ENCODE results near the gene ARGLU1. TPM values are rescaled to one million over a fixed set of nuclear protein-coding genes. Genes with fewer than 3 reads are reported as not detected.
A peak's percentile ranks its signal among the peaks of the same experiment; 100 is the strongest.

ARGLU1 gene
- total RNA-seq, 1 experiment from 2014 or later: 66.5 TPM

DNA sequence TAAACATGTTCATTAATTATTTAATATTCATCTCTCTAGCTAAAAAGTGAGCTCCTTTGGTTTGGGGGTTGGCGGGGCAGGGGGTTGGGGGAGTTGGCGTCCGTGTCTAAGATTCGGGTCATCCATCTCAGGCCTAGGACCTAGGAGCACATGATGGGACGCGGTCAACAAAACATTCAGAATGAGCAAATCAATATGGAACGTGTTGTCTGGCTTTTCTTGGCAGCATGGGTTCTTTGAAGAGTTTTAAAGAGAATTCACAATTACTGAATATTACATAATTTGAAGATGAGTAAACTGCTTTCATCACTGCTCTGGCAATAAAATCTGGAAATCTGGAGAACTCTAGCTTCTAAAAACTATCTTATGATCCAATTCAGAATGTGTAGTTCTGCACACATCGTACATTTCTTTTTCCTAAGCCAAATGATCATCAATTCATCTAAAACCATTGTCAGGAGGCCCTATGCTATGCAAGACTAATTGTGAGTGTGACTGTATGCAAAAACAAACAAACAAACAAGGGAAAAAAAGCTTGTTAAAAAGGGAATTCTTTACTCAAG is 5.4 kb upstream of the ARGLU1 start:
- no TSS peak for BruUV-seq (replicated peaks)
- Histone ChIP-seq H3K9me3 (ENCODE audit: low read depth, low read length, poor library complexity, severe bottlenecking) (no peaks in the 10 kb centered on the region), H3K36me3 (ENCODE audit: insufficient read depth, low read length, poor library complexity, severe bottlenecking) (no peaks in the 10 kb centered on the region), H3K4me1 (ENCODE audit: insufficient read depth, low read length, poor library complexity, severe bottlenecking) (peaks cover 10% of the 10 kb centered on the region), H3K27ac (ENCODE audit: low read depth, low read length, poor library complexity, severe bottlenecking) (no peak overlapping the region), H3K4me3 (ENCODE audit: low read depth, low read length, poor library complexity, severe bottlenecking) (no peak overlapping the region), H3K27me3 (replicated peaks; ENCODE audit: insufficient read depth, low read depth, low read length, poor library complexity) (no peaks in the 10 kb centered on the region)
- POLR2A ChIA-PET (ENCODE audit: low non-redundant PET): no interaction called here
- CTCF ChIA-PET: no interaction called here
- intact Hi-C loops (cut with micrococcal nuclease; ENCODE audit: unreplicated experiment): no loop called here
- TF ChIP-seq EZH2 (IDR thresholded peaks at IDR 0.05; ENCODE audit: borderline replicate concordance, low read depth, low read length, poor library complexity, severe bottlenecking): no peak
- no peak for TF ChIP-seq CTCF (conservative IDR thresholded peaks at IDR 0.05; ENCODE audit: low read depth, low read length)
- DNase-seq (ENCODE audit: low spot score): no peak

GRCh38 chr13:106570299-106570852 is 2.4 kb upstream of the ARGLU1 start:
- H3K4me3 ChIP-seq (ENCODE audit: low read depth, low read length, poor library complexity, severe bottlenecking): no peak overlapping the region
- ChIA-PET POLR2A (ENCODE audit: low non-redundant PET) (interaction anchor here (0.7 kb wide), 1 partner anchor 25 kb away, joined by 4 read pairs; no protein-coding TSS in a partner anchor), CTCF (no interaction called here)
- H3K9me3 ChIP-seq (ENCODE audit: low read depth, low read length, poor library complexity, severe bottlenecking): no peaks in the 10 kb centered on the region
- intact Hi-C loops (cut with micrococcal nuclease; ENCODE audit: unreplicated experiment): no loop called here
- peaks cover 18% of the 10 kb centered on the region for H3K4me1 ChIP-seq (ENCODE audit: insufficient read depth, low read length, poor library complexity, severe bottlenecking)
- BruUV-seq (replicated peaks): no TSS peak
- no peaks in the 10 kb centered on the region for H3K27me3 ChIP-seq (replicated peaks; ENCODE audit: insufficient read depth, low read depth, low read length, poor library complexity)
- no peak overlapping the region for H3K27ac ChIP-seq (ENCODE audit: low read depth, low read length, poor library complexity, severe bottlenecking)
- TF ChIP-seq CTCF (conservative IDR thresholded peaks at IDR 0.05; ENCODE audit: low read depth, low read length) (no peak), EZH2 (IDR thresholded peaks at IDR 0.05; ENCODE audit: borderline replicate concordance, low read depth, low read length, poor library complexity, severe bottlenecking) (no peak)
- no peaks in the 10 kb centered on the region for H3K36me3 ChIP-seq (ENCODE audit: insufficient read depth, low read length, poor library complexity, severe bottlenecking)
- peak; percentile 82 for DNase-seq (ENCODE audit: low spot score)

- BruUV-seq (replicated peaks): no TSS peak
- Histone ChIP-seq H3K9me3 (ENCODE audit: low read depth, low read length, poor library complexity, severe bottlenecking) (no peaks in the 10 kb centered on the region), H3K27ac (ENCODE audit: low read depth, low read length, poor library complexity, severe bottlenecking) (no peak overlapping the region), H3K4me1 (ENCODE audit: insufficient read depth, low read length, poor library complexity, severe bottlenecking) (peaks cover 24% of the 10 kb centered on the region), H3K4me3 (ENCODE audit: low read depth, low read length, poor library complexity, severe bottlenecking) (no peak overlapping the region), H3K36me3 (ENCODE audit: insufficient read depth, low read length, poor library complexity, severe bottlenecking) (no peaks in the 10 kb centered on the region), H3K27me3 (replicated peaks; ENCODE audit: insufficient read depth, low read depth, low read length, poor library complexity) (no peaks in the 10 kb centered on the region)
- TF ChIP-seq EZH2 (IDR thresholded peaks at IDR 0.05; ENCODE audit: borderline replicate concordance, low read depth, low read length, poor library complexity, severe bottlenecking): no peak
- TF ChIP-seq CTCF (conservative IDR thresholded peaks at IDR 0.05; ENCODE audit: low read depth, low read length): no peak
- intact Hi-C loops (cut with micrococcal nuclease; ENCODE audit: unreplicated experiment): no loop called here
- ChIA-PET CTCF (no interaction called here), POLR2A (ENCODE audit: low non-redundant PET) (interaction anchor here (0.7 kb wide), 1 partner anchor 26 kb away, joined by 4 read pairs; no protein-coding TSS in a partner anchor)
- DNase-seq (ENCODE audit: low spot score): no peak
Observed at GRCh38 chr13:106569233-106570095, 1.5 kb upstream of the ARGLU1 start.
